ENCODE results near the gene EXOC4.

The EXOC4 gene

DNA sequence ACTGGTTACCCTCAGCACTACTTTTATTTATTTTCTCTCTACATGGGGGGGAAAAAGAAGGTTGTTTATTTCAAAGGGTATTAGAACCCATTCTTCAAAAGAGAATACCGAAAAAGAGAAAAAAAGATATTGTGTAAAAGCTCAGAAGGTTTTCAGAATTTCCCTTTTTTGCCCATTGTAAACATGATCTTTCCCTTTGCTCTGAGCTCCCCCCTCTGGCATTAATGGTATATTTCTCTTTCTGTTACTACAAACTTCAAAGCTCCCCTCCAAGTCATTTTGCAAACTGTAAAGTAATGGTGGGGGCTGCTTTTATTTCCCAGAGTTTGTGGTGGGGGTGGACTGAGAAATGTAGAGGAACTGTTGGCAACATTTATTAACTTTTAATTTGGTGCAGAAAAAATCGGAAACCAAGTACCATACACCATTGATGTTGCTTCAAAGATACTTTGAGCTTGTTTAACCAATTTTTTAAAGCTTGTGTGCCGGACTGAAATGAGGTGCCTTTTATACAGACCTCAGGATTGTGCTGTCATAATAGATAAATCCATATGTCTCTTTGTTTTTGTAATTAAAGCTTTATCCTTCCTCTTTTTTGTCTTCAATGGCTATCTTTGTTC lies 181.5 kb downstream of the EXOC4 start:
- DNase-seq: no peak

DNA sequence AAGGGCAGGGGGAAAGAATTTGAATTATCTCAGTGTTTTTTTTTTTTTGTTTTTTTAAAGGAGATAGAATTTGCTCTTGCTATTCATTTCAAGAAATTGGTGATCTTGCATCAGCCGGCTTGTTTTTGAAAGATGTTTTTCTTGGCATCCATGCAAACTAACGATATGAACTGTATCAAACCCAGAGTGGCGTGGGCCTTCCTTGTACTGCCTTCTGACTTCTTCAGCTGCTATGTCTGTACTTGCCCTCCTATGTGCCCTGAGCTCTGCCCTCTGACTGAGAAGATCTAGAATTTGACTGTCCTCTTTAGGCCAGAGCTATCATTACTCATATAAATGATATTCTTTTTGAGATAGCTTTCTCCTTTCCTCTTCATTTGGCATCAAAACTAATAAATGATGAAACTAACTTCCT lies 183.1 kb downstream of the EXOC4 start:
- DNase-seq: no peak

DNA sequence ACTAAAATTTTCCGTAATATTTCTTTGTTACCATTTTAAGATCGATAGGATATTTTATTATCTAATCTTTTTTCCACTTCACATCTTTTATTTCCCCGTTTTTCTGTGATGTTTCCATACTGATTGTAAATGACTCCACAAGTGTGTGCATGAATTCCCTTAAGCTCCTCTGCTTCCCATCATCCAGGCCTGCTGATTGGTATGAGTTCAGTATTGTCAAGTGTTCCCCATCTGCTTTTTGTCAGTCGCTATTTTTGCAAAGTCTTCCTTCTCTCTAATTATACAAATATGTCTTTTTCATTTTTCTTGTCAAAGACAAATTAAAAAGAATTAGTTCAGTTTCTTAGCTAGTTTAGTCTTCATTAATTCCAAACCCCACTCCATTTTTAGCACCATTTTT lies 184.7 kb downstream of the EXOC4 start:
- no peak for DNase-seq

DNA sequence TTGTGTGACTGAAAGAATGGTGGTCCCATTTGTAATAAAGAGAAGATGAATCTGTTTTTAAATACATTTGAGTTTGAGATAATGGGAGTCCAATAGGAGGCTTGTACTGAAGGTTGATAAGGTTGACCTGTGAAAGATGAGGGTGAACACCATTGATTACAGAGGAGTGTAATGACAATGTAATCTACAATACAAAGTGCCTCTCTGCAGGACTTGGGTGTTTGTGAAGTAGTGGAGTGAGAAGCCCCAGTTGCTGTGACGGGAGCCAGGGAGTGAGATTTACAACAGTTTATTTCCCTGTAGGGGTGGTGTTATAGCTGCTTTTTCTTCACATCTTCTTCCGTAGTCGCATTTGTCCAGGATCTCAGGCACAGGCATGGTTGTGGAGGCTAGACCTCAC lies 189.9 kb downstream of the EXOC4 start:
- DNase-seq: no peak

DNA sequence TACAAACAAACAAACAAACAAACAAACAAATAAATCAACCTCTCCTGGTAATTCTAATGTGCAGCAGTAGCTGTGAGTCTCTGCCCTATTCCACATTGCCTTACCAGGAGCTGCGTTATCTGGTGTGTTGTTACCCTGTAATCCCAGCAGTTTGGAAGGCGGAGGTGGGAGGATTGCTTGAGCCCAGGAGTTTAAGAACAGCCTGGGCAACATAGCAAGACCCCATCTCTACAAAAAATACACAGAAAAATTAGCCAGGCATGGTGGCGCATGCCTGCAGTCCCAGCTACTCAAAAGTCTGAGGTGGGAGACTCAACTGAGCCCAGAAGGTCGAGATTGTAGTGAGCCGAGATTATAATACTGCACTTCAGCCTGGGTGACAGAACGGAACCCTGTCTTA lies 192.7 kb downstream of the EXOC4 start:
- no peak for DNase-seq

DNA sequence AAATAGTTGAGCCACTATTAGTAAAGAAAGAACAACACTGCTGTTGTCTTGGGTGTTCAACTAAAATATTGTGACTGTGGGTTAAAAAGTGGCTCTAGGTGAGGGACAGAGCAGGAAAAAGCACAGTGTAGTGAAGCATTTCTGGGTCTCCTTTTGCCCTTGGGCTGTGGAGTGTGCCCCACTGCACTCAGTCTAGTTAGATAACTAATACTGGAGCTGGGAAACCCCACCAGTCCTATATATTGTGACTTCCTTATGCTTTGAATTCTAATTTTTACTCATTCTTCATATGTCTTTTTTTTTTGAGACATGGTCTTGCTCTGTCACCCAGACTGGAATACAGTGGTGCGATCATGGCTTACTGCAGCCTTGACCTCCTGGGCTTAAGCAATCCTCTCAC lies 195.1 kb downstream of the EXOC4 start:
- no peak for DNase-seq

DNA sequence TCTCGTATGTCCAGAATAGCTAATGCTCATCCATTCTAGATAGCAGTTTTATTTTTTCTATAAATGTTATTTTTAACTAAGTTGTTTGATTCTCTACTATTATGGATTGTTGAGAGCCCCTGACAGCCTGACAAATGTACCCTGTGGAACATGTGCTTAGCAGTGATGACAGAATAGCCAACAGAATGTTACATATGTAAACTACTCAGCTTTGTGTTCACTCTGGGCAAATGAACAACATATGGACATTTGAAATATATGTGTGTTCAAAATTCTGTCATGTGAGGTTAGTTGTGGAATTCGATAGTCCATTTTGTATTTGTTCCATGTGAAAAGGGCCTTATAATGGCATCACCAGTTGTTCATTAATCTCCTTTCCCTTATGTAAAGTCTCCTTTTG lies 199.7 kb downstream of the EXOC4 start:
- DNase-seq: no peak

DNA sequence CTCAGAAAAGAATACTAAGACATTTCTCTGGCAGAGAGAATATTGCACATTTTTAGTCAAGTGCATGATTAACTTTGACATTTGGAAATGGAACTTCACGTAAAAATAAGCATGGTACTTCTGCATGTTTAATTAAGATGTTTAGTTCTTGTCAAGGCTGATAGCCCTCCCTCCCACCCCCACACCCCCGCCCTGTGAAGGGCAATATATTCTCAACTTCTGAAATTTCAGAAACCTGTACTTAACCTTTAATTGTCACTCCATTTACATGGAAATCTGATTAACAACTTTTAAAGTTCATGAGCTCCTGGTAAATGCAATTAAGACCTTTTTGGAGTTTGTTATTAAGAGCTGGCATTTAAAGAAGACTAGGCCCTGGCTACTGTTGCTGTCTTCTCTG lies 205.8 kb downstream of the EXOC4 start:
- no peak for DNase-seq

DNA sequence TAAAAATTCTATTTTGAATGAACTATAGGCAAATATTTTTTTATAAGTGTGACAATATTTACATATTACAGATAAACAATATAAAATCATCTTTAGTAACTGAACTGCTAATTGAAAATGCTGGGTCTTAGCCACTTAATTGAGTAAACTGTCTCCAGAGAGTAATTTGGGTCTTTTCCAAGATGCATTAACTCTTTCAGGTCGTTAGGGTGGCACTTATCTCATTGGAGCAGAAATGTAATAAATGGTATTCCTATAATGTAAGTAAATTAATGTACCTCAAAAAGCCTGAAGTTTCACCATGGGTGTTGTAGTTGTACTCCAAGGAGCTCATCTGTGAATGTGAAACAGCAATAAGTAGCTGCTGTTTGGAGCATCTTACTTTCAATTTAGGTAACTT lies 208.5 kb downstream of the EXOC4 start:
- no peak for DNase-seq

DNA sequence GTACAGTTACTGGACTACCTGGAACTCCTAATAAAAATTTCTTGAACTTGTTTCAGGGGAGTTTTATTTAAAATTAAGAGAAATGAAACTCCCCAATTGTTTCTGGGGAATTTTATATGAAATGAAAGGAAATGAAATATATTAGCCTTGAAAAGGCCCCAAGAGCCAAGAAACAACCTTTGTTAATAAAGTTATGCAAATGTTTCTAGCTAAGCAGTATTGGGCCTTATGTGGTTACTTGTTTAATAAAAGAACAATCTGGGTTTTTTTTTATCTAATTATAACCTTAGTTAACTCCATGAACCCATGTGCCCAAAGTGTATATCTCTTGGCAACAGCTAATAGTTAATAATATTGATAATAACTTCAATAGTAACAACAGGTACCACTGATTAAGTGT lies 222.8 kb downstream of the EXOC4 start:
- no peak for DNase-seq

DNA sequence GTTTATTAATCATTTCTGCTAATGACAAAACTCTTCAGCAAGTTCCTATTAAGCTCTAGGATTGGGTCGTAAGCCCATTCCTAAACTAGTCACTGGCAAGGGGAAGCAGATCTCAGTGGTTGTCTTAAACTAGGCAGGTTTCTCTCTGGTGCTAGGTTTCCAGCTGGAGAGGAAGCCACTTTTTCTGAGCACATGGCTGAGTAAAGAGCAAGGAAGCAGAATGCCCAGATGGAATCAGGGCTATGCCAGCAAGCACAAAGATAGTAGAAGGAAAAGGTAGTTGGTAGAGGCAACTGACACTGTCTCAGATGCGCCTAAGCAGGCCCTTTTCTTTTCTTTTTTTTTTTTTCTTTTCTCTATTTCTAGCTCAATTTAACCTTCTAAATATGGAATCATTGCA lies 224.9 kb downstream of the EXOC4 start:
- no peak for DNase-seq

DNA sequence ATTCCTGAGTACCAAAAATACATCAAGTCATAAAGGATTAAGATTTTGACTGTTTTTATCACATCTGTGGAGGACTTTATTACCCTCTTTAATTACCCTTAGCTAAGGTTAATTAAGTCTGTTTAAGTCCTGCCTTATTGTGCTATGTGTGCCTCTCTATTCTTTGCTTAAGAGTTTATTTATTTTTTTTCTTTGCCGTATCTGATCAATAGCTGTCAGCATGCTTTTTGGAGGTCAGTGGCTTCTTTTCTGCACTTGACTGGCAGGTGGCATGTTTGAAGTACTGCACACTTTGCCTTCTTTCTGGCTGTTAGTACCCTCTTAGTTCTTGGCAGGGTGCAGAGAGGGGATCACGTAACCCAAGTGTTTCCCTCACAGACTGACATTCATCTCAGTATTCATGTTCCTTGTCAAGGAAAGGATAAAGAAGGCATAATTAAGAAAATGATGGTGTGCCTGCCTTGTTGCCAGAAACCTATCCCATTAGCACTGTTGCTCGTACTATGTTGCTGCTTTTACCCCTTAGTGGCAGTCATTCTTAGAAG lies 225.8 kb downstream of the EXOC4 start:
- no peak for DNase-seq

DNA sequence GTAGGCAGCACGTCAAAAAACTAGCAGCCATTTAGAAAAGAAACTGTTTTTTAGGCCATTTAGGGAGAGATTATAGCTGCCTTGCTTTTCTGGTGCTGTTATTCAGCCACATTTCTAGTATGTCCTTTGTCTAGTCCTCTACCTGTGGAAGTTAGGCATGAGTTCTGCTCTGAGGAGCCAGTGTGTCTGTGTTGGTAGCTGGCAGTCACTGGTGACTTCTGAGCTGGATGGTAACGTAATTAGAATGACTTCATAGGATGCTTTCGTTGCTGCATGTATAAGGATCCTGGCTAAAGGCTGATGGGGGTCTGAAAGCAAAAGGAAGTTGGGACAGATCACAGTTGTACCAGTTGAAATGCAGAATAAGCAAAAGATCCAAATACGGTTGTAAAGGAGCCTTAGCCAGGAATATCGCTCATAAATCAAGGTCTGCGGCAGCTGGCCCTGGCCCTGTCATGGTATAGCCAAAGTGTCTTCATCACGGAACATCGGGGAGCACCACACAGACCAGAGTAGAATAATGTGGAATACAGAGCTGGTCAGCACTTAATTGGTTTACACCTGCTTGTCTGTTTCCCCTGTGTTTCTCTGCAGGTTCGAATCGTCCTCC lies 226.7 kb downstream of the EXOC4 start:
- DNase-seq: no peak

DNA sequence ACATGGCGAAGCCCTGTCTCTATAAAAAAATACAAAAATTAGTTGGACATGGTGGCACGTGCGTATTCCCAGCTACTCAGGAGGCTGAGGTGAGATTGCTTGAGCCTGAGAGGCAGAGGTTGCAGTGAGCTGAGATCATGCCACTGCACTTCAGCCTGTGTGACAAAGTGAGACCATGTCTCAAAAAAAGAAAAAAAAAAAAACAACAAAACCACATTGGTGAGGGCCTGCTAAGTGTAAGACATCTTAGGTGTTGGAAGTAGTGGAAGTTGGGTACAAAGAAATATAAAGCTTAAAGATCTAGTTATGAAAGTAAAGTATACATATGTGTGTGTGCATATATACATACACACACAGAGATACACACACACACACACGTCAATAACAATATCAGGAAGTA lies 228.0 kb downstream of the EXOC4 start:
- DNase-seq: no peak

DNA sequence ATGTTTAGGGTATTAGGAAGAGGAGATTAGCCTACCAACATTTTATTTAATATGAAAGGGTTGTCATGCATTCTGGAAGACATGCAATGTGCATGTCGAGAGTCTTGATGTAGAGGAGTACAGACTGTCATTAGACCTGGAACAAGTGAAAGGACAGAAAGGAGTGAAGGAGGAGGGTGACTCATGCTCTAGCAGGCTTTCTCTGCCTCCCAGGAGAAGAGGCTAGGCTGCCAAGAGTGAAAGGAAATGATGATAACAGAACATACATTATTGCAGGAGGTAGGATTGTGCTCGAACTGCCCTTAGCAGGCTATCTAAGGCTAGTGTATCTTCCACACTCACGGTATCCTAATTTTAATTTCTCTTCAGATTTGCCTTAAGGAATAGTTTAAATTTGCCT lies 228.8 kb downstream of the EXOC4 start:
- no peak for DNase-seq

DNA sequence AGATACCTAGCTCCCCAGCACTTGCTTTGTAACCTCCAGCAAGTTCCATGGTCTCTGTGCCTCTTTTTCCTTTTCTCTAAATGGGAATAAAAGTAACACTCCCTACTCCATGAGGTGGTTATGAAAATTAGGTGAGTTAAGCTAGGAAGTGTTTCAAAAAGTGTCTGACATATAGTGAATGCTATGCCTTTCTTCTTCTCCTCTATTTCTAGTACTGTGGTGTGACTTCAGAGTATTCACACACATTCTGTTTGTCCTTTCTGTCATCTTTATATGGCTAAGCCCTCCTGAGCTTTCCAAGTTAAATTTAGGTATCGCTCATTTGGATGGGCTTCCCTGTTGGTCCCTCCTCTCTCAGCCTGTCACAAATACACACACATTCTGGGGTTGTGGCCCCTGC lies 229.7 kb downstream of the EXOC4 start:
- no peak for DNase-seq

DNA sequence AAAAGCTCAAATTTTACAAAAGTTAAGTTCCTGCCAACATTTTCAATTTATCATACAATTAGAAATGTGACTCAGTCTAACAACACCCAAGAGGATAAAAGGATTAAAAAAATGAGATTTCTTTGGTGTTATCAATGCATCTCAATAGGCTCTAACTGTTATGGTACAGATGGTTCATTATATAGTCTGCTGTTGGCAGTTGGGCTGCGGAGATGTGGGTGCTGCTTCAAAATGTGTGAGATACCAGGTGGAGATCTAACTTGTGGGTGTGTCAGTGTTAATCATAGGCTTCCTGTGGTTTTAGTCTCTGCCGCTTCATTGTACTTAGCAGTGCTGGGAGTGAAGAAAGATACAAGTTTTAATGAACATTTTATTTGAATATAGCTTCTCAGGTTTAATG lies 231.2 kb downstream of the EXOC4 start:
- DNase-seq: no peak

DNA sequence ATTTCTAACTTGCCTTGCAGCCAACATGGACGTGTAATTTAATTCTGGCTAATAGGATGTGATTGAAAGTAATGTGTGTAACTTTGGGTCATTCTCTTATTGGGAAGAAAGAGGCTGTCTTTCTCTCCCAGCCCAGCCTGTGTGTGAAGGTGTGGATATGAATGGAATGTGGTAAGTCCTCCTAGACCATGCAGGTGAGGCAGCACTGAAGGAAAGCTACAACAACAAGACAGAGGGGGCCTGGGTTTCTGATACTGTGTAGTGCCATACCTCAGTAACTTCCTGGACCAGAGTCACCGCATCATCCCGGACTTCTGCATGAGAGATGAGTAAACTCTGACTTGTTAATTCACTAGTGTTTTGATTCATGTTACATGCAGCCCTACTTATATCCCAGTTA lies 237.0 kb downstream of the EXOC4 start:
- DNase-seq: no peak

DNA sequence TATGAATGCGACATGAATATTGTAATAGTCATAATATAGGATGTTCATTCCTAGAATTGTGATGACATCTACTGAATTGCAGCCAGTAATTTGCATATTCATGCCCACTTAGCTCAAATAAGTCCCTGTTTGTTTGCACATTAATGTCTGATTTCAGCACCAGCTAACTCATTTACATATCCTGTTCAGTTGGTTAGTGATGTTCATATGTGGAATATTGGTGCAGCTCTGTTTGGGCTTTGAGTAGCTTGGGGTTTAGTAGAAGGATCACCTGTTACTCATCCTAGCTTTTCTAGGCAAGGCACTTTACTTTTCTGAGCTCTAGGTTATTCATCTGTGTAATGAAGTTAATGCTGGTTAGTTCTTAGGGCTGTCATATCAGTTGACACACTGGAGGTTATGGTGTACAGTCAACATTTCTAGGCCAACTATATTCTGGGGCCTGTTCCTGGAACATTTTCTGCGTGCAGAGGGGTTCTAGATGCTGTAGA lies 238.4 kb downstream of the EXOC4 start:
- DNase-seq: no peak

DNA sequence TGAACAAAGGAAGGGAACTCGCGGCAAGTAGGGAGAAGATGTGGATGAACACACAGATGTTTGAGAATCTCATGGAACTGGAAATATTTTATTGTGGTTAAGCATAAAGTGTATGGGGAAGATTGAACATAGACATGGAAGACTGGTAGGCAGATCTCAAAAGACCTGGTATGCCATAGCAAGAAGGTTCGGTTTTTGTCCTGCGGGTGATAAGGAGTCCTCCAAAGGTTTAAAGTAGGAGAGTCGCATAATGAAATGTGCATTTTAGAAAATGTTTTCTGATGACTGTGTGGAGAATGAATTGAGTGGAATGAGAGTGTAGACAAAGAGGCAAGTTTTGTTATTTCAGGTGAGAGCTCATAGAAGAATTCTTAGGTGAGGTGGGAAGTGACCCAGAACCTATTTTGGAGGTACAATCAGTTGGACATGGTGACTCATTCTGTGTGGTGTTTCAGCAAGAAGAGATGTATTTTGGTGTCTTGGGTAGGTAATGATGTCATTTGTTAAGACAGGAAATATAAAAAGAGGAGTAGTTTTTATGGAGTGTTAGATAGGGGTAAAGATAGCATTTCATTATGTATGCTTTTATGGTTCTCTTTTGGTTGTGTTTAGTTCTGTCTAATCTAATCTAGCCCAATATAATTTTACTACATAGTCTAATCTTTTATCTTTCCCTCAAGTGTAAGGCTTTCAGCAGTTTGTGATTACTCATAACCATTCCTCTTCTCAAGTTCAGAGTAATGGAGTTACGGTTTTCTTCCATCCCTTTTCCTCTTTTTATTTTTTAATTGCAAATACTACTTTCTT lies 239.2 kb downstream of the EXOC4 start:
- DNase-seq: no peak

DNA sequence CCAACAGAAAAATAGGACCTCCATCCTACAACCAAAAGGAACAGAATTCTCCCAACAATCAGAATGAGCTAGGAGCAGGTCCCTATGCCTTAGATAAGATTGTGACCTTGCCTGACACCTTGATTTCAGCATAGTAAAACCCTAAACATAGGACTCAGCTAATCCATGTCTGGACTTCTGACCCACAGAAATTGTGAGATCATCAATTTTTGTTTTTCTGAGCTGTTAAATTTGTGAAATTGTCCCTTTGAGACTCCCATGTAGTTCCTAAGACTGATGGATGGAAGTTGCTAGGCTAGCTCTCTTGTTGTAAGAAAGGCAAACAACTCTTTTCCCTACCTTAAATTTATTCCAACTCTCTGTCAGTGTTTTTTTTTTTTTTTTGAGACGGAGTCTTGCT lies 244.2 kb downstream of the EXOC4 start:
- DNase-seq: no peak

DNA sequence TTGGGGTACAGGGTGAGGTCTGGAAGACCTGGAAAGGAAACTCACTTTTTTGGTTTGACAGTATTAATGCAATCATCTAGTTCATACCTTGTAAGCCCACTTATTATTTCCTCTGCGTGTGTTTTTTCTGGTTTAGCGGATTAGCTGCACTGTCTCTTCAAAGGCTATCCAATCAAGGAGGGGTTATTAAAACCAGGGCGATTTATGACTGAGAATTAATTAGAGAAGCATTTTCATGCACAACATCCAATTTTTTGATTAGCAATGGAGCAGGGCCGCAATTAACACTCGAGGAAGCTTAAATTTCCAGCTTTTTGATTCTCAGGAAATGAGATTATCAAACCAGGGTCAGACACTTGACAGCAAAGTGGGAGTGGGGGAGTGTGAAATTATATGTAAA lies 248.9 kb downstream of the EXOC4 start:
- DNase-seq: no peak

DNA sequence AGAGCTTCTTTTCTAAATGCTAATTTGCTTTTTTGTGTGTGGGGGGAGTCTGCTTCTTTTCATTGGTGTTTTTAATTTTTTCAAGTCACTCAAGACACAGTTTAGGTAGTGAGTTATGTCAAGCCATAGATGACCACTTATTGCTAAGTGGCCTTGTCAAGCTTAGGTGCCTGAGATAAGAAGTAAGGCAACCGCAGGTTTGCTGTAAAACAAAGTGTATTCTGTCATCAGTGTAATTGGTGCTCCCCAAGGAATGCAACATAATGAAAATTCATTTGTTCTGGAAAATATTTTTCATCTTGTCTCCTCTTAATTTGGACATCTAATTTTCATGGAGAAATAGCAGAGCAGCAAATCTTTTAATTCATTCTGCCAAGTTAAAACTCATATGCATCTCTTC lies 249.6 kb downstream of the EXOC4 start:
- DNase-seq: no peak

DNA sequence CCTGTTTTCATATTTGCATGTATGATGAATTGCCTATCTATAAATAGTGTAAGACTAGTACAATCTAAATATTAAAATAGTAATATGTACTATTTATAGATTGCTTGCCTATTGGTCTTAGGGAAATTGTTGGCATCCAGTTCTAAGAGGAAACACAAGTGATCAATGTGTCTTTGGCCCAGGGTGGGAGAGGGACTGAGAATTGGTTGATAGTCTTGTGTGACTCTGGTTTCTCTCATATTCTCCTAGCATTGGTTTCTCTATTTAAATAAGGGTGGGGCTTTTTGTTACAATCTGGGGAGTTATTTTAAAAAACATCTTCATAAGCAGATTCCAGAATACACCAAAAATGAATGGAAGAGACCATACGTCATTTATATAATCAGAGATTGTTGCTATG lies 250.1 kb downstream of the EXOC4 start:
- no peak for DNase-seq
